Central memory CD8-positive, alpha-beta T cell (primary cell): ENCODE data around the gene CSDE1.

Experiments used
- ATAC-seq: fragments of 150-1000 bp; cut with Tn5 transposase; replicated peaks from 2 replicates; pipeline ENCODE4 v1.10.0; 2022; ENCODE audit warnings: mild to moderate bottlenecking, moderate FRiP score, moderate number of reproducible peaks; ENCODE audit not compliant: poor library complexity, severe bottlenecking; ENCODE audit errors: extremely low read depth
- DNase-seq, 2 donors: peaks; one replicate each; pipeline ENCODE4 v3.0.0; 2021; ENCODE audit warnings: low spot score in 2 of 2
- H3K27ac Mint-ChIP-seq: one replicate; pipeline ENCODE4 v1.8.0; 2022; ENCODE audit warnings: low read depth, mild to moderate bottlenecking, moderate library complexity, mixed read lengths
- H3K27me3 Mint-ChIP-seq: one replicate; pipeline ENCODE4 v1.8.0; 2022; ENCODE audit warnings: mixed read lengths
- H3K36me3 Mint-ChIP-seq: one replicate; pipeline ENCODE4 v1.8.0; 2022; ENCODE audit warnings: mild to moderate bottlenecking, moderate library complexity, mixed read lengths; ENCODE audit not compliant: insufficient read depth
- H3K4me1 Mint-ChIP-seq: one replicate; pipeline ENCODE4 v1.8.0; 2022; ENCODE audit warnings: mixed read lengths
- H3K4me3 Mint-ChIP-seq: one replicate; pipeline ENCODE4 v1.8.0; 2022; ENCODE audit warnings: mild to moderate bottlenecking, moderate library complexity, mixed read lengths
- H3K9me3 Mint-ChIP-seq: one replicate; pipeline ENCODE4 v1.8.0; 2022; ENCODE audit warnings: mixed read lengths

Gene CSDE1

GRCh38 chr1:114668373-114668772, 89.4 kb downstream of the CSDE1 start:
- no peak overlapping the region for H3K27ac Mint-ChIP-seq
- no peaks in the 10 kb centered on the region for H3K27me3 Mint-ChIP-seq
- H3K4me3 Mint-ChIP-seq, result no peak overlapping the region
- H3K9me3 Mint-ChIP-seq, result no peaks in the 10 kb centered on the region
- H3K36me3 Mint-ChIP-seq, result peaks cover 8% of the 10 kb centered on the region
- H3K4me1 Mint-ChIP-seq, result no peaks in the 10 kb centered on the region
- no peak for DNase-seq
- ATAC-seq, result no peak

GRCh38 chr1:114666954-114667353, 90.8 kb downstream of the CSDE1 start:
- no peaks in the 10 kb centered on the region for H3K4me1 Mint-ChIP-seq
- no peaks in the 10 kb centered on the region for H3K27me3 Mint-ChIP-seq
- peaks cover 8% of the 10 kb centered on the region for H3K36me3 Mint-ChIP-seq
- ATAC-seq (no peak), DNase-seq (no peak)
- H3K4me3 Mint-ChIP-seq, result no peak overlapping the region
- H3K9me3 Mint-ChIP-seq, result no peaks in the 10 kb centered on the region
- H3K27ac Mint-ChIP-seq, result no peak overlapping the region
